ENCODE data around the gene PHTF1. TPM values are rescaled to one million over a fixed set of nuclear protein-coding genes. Genes with fewer than 3 reads are reported as not detected.

PHTF1 gene
- 10 to 100 TPM; 11.6 to 27.3 (median 23.8) TPM for polyA plus RNA-seq (ENCODE audit: insufficient read length in 4 of 4)

GRCh38 chr1:113759333-113760101, at the start of gene PHTF1:
Gene PHTF1, minus strand, starts transcription at chr1:113759486. Its CDS starts 783 bp downstream, at chr1:113758703.
- DNase-seq (ENCODE audit: low read depth in 4 of 4, low spot score in 3 of 4): peak in 3 of 4 donors; percentile 40 to 56 (median 49)

- no peak for DNase-seq (ENCODE audit: low read depth in 4 of 4, low spot score in 3 of 4)
Observed at GRCh38 chr1:113808450-113809195, 49.3 kb upstream of the PHTF1 start.

GRCh38 chr1:113805639-113806038, 46.4 kb upstream of the PHTF1 start:
- DNase-seq (ENCODE audit: low read depth in 4 of 4, low spot score in 3 of 4): no peak

GRCh38 chr1:113805256-113805531, 45.9 kb upstream of the PHTF1 start:
- no peak for DNase-seq (ENCODE audit: low read depth in 4 of 4, low spot score in 3 of 4)

- no peak for DNase-seq (ENCODE audit: low read depth in 4 of 4, low spot score in 3 of 4)
Observed at GRCh38 chr1:113804421-113805255, 45.4 kb upstream of the PHTF1 start.

- DNase-seq (ENCODE audit: low read depth in 4 of 4, low spot score in 3 of 4): no peak
Observed at GRCh38 chr1:113802367-113803007, 43.2 kb upstream of the PHTF1 start.

- no peak for DNase-seq (ENCODE audit: low read depth in 4 of 4, low spot score in 3 of 4)
Observed at GRCh38 chr1:113800487-113800886, 41.2 kb upstream of the PHTF1 start.

- no peak for DNase-seq (ENCODE audit: low read depth in 4 of 4, low spot score in 3 of 4)
Observed at GRCh38 chr1:113797472-113797871, 38.2 kb upstream of the PHTF1 start.

- DNase-seq (ENCODE audit: low read depth in 4 of 4, low spot score in 3 of 4): peak in 2 of 4 donors; percentile 12 to 16
Observed at GRCh38 chr1:113793878-113794834, 34.9 kb upstream of the PHTF1 start.

- DNase-seq (ENCODE audit: low read depth in 4 of 4, low spot score in 3 of 4): no peak
Observed at GRCh38 chr1:113792986-113793385, 33.7 kb upstream of the PHTF1 start.

- no peak for DNase-seq (ENCODE audit: low read depth in 4 of 4, low spot score in 3 of 4)
Observed at GRCh38 chr1:113792471-113792870, 33.2 kb upstream of the PHTF1 start.

GRCh38 chr1:113788802-113789201, 29.5 kb upstream of the PHTF1 start:
- no peak for DNase-seq (ENCODE audit: low read depth in 4 of 4, low spot score in 3 of 4)

GRCh38 chr1:113787663-113788062, 28.4 kb upstream of the PHTF1 start:
- DNase-seq (ENCODE audit: low read depth in 4 of 4, low spot score in 3 of 4): no peak

- no peak for DNase-seq (ENCODE audit: low read depth in 4 of 4, low spot score in 3 of 4)
Observed at GRCh38 chr1:113786069-113786468, 26.8 kb upstream of the PHTF1 start.

- DNase-seq (ENCODE audit: low read depth in 4 of 4, low spot score in 3 of 4): no peak
Observed at GRCh38 chr1:113784104-113784779, 25.0 kb upstream of the PHTF1 start.

GRCh38 chr1:113783254-113784103, 24.2 kb upstream of the PHTF1 start:
- DNase-seq (ENCODE audit: low read depth in 4 of 4, low spot score in 3 of 4): no peak

GRCh38 chr1:113782406-113782805, 23.1 kb upstream of the PHTF1 start:
- DNase-seq (ENCODE audit: low read depth in 4 of 4, low spot score in 3 of 4): no peak

All from left renal pelvis (tissue), 4 donors.